Fibroblast of villous mesenchyme (primary cell): Measurements from ENCODE around the gene CUEDC1. TPM values are rescaled to one million over a fixed set of nuclear protein-coding genes. Genes with fewer than 3 reads are reported as not detected.

Experiments
- DNase-seq: peaks from one replicate; pipeline ENCODE4 v3.0.0-alpha.2; 2010; ENCODE audit warnings: low read depth
- H3K4me3 ChIP-seq: 2 replicates; pipeline ENCODE4 v1.5.1; 2011; ENCODE audit warnings: low read depth, mild to moderate bottlenecking, low read length
- CTCF ChIP-seq: IDR thresholded peaks from 2 replicates; pipeline ENCODE4 v1.5.1; 2012; ENCODE audit warnings: low read depth, mild to moderate bottlenecking, low read length; ENCODE audit not compliant: insufficient read depth
- total RNA-seq: library from RNA; depleted of rRNA; stranded (reverse); fragments of >200 nt; gene quantifications from 2 replicates; pipeline ENCODE4 v1.2.3, GENCODE V29; 2012

Gene CUEDC1
- total RNA-seq, 1 donor, result 21.6 TPM

DNA sequence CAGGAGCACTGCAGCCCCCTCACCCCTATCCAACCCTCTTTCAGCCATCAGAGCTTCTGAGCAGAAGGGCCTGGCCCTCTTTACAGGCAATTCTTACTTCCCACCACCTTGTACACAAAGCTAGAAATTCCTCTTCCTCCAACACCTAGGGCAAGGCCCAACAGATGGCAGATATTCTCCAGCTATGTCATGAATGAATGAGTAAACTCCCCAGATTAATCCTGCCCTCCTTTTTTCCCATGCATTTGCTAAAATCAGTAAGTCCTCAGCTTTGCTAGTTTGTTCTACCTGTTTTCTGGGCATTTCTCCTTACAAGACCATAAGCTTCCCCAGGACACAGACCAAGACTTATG, 85.0 kb downstream of the CUEDC1 start:
- H3K4me3 ChIP-seq, result no peak overlapping the region
- TF ChIP-seq CTCF, result no peak
- DNase-seq, result peak; percentile 49

DNA sequence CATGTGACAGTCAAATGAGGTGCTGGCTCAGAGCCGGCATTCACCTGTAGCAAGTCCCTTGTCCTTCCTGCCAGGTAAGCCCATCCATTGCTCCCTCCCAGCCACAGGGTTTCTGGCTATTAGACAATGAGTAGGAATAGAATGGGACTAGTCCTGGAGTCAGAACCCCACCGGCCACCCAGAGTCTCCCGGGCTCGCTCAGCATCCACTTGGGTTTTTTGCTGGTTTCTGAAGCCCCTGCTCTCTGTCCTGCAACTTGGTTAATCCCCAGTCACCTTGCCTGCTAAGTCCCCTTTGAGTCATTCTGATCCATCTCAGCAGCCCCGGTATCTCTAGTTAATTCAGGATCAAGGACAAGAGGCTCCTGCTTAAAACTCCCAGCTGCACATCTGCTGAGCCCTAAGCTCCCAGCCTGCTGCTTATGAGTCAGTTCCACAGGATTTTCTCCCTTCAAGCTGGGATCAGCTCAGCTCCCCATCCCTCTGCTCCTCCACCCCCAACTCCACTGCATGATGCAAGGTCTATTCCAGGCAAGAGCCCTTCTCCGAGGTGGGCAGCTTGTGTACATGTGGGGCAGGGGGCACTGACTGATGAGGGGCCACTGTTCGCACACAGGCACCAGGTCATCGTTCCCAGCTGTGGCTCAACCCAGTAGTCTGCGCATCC, 85.5 kb downstream of the CUEDC1 start:
- no peak for TF ChIP-seq CTCF
- peak; percentile 96 for DNase-seq
- H3K4me3 ChIP-seq, result no peak overlapping the region

GRCh38 chr17:57868910-57869616, 86.1 kb downstream of the CUEDC1 start:
- no peak for DNase-seq
- TF ChIP-seq CTCF, result no peak
- H3K4me3 ChIP-seq, result no peak overlapping the region

- peak; percentile 57 for TF ChIP-seq CTCF
- no peak overlapping the region for H3K4me3 ChIP-seq
- DNase-seq, result peak; percentile 93
These were observed 87.0 kb downstream of the CUEDC1 start for GRCh38 chr17:57868007-57868909.

DNA sequence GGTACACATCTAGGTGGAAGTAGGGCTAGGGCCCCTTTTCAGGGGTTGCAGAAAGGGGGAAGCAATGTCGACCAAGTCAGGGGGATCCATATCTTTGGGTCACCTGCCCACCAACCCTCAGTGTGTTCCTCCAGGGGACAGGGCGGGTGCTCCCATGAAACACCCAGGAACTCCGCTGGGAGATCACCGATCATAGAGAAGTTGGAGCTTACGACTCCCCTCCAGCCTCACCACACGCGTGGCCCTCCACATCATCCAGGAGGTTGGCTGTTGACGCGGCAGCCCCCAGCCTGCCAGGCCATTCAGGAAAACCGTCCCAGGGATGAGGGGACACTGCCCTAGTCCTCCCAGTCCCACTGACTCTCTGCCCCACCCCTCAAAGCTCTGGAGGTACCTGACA, 88.1 kb downstream of the CUEDC1 start:
- no peak for DNase-seq
- no peak overlapping the region for H3K4me3 ChIP-seq

GRCh38 chr17:57866723-57867122, 88.5 kb downstream of the CUEDC1 start:
- TF ChIP-seq CTCF, result no peak
- DNase-seq, result no peak

More for the DNA sequence above, 88.1 kb downstream of the CUEDC1 start:
- TF ChIP-seq CTCF, result no peak

More at GRCh38 chr17:57866723-57867122, 88.5 kb downstream of the CUEDC1 start:
- no peak overlapping the region for H3K4me3 ChIP-seq
